Natural killer cell (primary cell): ENCODE data around the gene PARL. TPM values are rescaled to one million over a fixed set of nuclear protein-coding genes. Genes with fewer than 3 reads are reported as not detected.

ENCODE experiments used
- ATAC-seq, 3 donors: fragments of 150-1000 bp in 2 of 3; fragments of 200-7000 bp in 1 of 3; cut with Tn5 transposase; 1 replicate in 1 of 3; 2 replicates in 2 of 3; pipeline ENCODE4 v1.10.0; 2021; ENCODE audit warnings: mild to moderate bottlenecking in 2 of 3, moderate library complexity in 2 of 3
- DNase-seq, 2 donors: peaks; one replicate each; pipeline versions ENCODE4 v3.0.0 to v3.0.0-alpha.2; 2013 to 2021; ENCODE audit warnings: mixed read lengths in 1 of 2
- H3K27ac ChIP-seq: one replicate; pipeline ENCODE4 v1.5.1; 2013; ENCODE audit warnings: mild to moderate bottlenecking, low read length
- H3K27me3 ChIP-seq: one replicate; pipeline ENCODE4 v1.6.1; 2013; ENCODE audit warnings: low read length; ENCODE audit not compliant: control insufficient read depth, insufficient read depth
- H3K36me3 ChIP-seq: one replicate; pipeline ENCODE4 v1.6.1; 2013; ENCODE audit warnings: low read length; ENCODE audit not compliant: control insufficient read depth, insufficient read depth
- H3K4me1 ChIP-seq: one replicate; pipeline ENCODE4 v1.6.1; 2013; ENCODE audit warnings: low read length; ENCODE audit not compliant: control insufficient read depth, insufficient read depth
- H3K4me3 ChIP-seq: one replicate; pipeline ENCODE4 v1.5.1; 2013; ENCODE audit warnings: low read length
- H3K9me3 ChIP-seq: one replicate; pipeline ENCODE4 v1.6.1; 2013; ENCODE audit warnings: low read length; ENCODE audit not compliant: control insufficient read depth, insufficient read depth
- H3K27ac Mint-ChIP-seq, 2 donors: one replicate each; pipeline ENCODE4 v1.8.0; 2022; ENCODE audit warnings: mild to moderate bottlenecking in 2 of 2, mixed read lengths in 2 of 2, moderate library complexity in 1 of 2
- H3K27me3 Mint-ChIP-seq, 2 donors: one replicate each; pipeline ENCODE4 v1.8.0; 2022; ENCODE audit warnings: low read depth in 2 of 2, mixed read lengths in 2 of 2
- H3K36me3 Mint-ChIP-seq: one replicate; pipeline ENCODE4 v1.8.0; 2022; ENCODE audit warnings: mixed read lengths
- H3K4me1 Mint-ChIP-seq, 2 donors: one replicate each; pipeline ENCODE4 v1.8.0; 2022; ENCODE audit warnings: mixed read lengths in 2 of 2
- H3K4me3 Mint-ChIP-seq: one replicate; pipeline ENCODE4 v1.8.0; 2022; ENCODE audit warnings: mild to moderate bottlenecking, moderate library complexity, mixed read lengths
- H3K9me3 Mint-ChIP-seq, 2 donors: one replicate each; pipeline ENCODE4 v1.8.0; 2022; ENCODE audit warnings: mixed read lengths in 2 of 2
- WGBS: methylation state at CpG from one replicate; pipeline ENCODE4 v1.1.7; 2013; ENCODE audit warnings: missing lambda C conversion rate; ENCODE audit not compliant: insufficient coverage; 5-methylcytosine and 5-hydroxymethylcytosine counted together
- intact Hi-C: fragments of 100-400 bp; cut with micrococcal nuclease; formaldehyde crosslinking; loops from one replicate; pipeline ENCODE4 v1.14.2; 2022
- total RNA-seq, 4 donors: library from RNA; stranded (reverse); fragments of 120-200 nt in 1 of 4; gene quantifications; one replicate each; pipeline versions ENCODE4 v1.2.3 to v1.2.4, GENCODE V29; 2013 to 2022
- TF ChIP-seq, protein P1 (sequence below): fragments of 200-600 bp; IDR thresholded peaks from one replicate; pipeline ENCODE4 v1.8.0; 2022; ENCODE audit warnings: antibody characterized with exemption

The PARL gene
- total RNA-seq, 3 donors from 2014 or later (not counting 1 experiment from before 2014, with no cell fraction given): 35.1 to 47.1 (median 37.7) TPM

DNA sequence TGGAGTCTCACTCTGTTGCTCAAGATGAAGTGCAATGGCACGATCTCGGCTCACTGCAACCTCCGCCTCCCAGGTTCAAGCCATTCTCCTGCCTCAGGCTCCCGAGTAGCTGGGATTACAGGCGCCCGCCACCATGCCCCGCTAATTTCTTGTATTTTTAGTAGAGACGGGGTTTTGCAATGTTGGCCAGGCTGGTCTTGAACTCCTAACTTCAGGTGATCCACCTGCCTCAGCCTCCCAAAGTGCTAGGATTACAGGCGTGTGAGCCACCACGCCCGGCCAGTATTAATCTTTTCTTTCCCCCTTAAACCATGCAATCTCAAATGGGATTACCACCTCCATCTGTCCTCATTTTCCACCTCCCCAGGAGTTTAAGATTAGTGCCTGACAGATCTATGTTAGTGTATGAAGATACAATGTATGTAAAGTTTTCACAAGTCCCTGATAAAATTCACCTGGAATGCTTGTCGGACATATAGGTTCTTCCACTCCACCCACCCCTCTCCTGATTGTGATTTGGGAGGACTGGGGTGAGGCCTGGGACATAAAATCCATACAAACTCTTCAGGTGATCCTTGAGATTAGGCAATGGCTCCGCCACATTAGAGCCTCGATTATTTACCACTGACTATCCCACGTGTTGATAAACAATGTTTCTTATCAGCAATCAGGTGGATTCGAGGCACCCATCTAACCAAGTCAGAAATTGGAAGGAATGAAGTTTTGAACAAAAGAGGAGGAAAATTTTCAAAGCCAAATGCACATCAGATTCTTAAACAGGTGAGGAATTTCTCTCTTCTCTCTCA lies 1.2 kb downstream of the PARL start:
- DNase-seq (no peak), ATAC-seq (no peak)
- 52% methylated on average over 14 of the region's 16 CpGs for WGBS
- Mint-ChIP-seq H3K9me3 (no peaks in the 10 kb centered on the region), H3K27me3 (peaks cover 2 to 8% of the 10 kb centered on the region in 2 donors), H3K4me3 (peak overlapping the region; percentile 95), H3K36me3 (no peaks in the 10 kb centered on the region), H3K27ac (peak overlapping the region; percentile 87 to 96), H3K4me1 (peaks cover 40 to 42% of the 10 kb centered on the region in 2 donors)
- H3K27me3 ChIP-seq: no peaks in the 10 kb centered on the region
- no peaks in the 10 kb centered on the region for H3K36me3 ChIP-seq
- peaks cover 20% of the 10 kb centered on the region for H3K4me1 ChIP-seq
- peak overlapping the region; percentile 88 for H3K4me3 ChIP-seq
- intact Hi-C loops: no loop called here
- TF ChIP-seq, protein P1, sequence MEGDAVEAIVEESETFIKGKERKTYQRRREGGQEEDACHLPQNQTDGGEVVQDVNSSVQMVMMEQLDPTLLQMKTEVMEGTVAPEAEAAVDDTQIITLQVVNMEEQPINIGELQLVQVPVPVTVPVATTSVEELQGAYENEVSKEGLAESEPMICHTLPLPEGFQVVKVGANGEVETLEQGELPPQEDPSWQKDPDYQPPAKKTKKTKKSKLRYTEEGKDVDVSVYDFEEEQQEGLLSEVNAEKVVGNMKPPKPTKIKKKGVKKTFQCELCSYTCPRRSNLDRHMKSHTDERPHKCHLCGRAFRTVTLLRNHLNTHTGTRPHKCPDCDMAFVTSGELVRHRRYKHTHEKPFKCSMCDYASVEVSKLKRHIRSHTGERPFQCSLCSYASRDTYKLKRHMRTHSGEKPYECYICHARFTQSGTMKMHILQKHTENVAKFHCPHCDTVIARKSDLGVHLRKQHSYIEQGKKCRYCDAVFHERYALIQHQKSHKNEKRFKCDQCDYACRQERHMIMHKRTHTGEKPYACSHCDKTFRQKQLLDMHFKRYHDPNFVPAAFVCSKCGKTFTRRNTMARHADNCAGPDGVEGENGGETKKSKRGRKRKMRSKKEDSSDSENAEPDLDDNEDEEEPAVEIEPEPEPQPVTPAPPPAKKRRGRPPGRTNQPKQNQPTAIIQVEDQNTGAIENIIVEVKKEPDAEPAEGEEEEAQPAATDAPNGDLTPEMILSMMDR: no peak
- H3K27ac ChIP-seq: no peak overlapping the region
- no peaks in the 10 kb centered on the region for H3K9me3 ChIP-seq

DNA sequence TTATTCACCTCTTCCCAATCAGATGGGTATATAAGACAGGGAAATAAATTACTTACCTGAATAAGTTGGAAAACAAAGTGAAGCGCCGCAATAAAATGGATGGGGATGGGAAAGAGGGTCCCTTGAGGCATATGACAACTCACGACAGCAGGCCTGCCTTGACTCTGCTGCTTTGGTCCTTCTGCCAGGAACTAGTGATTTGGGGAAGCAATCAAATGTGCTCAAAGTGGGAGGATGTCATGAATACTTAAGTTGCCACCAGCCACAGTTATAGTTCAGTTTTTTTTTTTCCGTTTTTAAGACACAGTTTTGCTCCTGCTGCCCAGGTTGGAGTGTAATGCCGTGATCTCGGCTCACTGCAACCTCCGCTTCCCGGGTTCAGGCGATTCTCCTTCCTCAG lies 4.6 kb downstream of the PARL start:
- Histone ChIP-seq H3K4me3 (no peak overlapping the region), H3K4me1 (peaks cover 15% of the 10 kb centered on the region), H3K36me3 (no peaks in the 10 kb centered on the region), H3K27ac (no peak overlapping the region), H3K9me3 (no peaks in the 10 kb centered on the region), H3K27me3 (no peaks in the 10 kb centered on the region)
- Mint-ChIP-seq H3K4me1 (peaks cover 41 to 51% of the 10 kb centered on the region in 2 donors), H3K36me3 (no peaks in the 10 kb centered on the region), H3K27me3 (no peaks in the 10 kb centered on the region), H3K27ac (no peak overlapping the region), H3K9me3 (no peaks in the 10 kb centered on the region), H3K4me3 (no peak overlapping the region)
- TF ChIP-seq, protein P1: no peak
- 91% methylated on average over 4 of the region's 9 CpGs for WGBS
- DNase-seq (no peak), ATAC-seq (no peak)
- intact Hi-C loops: no loop called here

GRCh38 chr3:183879243-183879642 lies 5.4 kb downstream of the PARL start:
- Histone ChIP-seq H3K4me3 (no peak overlapping the region), H3K27me3 (no peaks in the 10 kb centered on the region), H3K4me1 (peaks cover 11% of the 10 kb centered on the region), H3K27ac (no peak overlapping the region), H3K36me3 (no peaks in the 10 kb centered on the region), H3K9me3 (no peaks in the 10 kb centered on the region)
- ATAC-seq: no peak
- Mint-ChIP-seq H3K9me3 (no peaks in the 10 kb centered on the region), H3K36me3 (no peaks in the 10 kb centered on the region), H3K27ac (no peak overlapping the region), H3K27me3 (no peaks in the 10 kb centered on the region), H3K4me3 (no peak overlapping the region), H3K4me1 (peaks cover 33 to 43% of the 10 kb centered on the region in 2 donors)
- TF ChIP-seq, protein P1: no peak
- intact Hi-C loops: no loop called here
- no peak for DNase-seq
- 88% methylated on average over 1 of the region's 2 CpGs for WGBS
